GM12873 (cell line): ENCODE data around the gene PLEKHO1.

Source experiments
- TF ChIP-seq, protein P1 (sequence below): IDR thresholded peaks from 2 replicates; pipeline ENCODE4 v1.5.1; 2012; ENCODE audit warnings: low read depth, mild to moderate bottlenecking, moderate library complexity, low read length, control low read depth; ENCODE audit not compliant: insufficient read depth; ENCODE audit errors: missing control alignments

PLEKHO1 gene, protein sequence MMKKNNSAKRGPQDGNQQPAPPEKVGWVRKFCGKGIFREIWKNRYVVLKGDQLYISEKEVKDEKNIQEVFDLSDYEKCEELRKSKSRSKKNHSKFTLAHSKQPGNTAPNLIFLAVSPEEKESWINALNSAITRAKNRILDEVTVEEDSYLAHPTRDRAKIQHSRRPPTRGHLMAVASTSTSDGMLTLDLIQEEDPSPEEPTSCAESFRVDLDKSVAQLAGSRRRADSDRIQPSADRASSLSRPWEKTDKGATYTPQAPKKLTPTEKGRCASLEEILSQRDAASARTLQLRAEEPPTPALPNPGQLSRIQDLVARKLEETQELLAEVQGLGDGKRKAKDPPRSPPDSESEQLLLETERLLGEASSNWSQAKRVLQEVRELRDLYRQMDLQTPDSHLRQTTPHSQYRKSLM

DNA sequence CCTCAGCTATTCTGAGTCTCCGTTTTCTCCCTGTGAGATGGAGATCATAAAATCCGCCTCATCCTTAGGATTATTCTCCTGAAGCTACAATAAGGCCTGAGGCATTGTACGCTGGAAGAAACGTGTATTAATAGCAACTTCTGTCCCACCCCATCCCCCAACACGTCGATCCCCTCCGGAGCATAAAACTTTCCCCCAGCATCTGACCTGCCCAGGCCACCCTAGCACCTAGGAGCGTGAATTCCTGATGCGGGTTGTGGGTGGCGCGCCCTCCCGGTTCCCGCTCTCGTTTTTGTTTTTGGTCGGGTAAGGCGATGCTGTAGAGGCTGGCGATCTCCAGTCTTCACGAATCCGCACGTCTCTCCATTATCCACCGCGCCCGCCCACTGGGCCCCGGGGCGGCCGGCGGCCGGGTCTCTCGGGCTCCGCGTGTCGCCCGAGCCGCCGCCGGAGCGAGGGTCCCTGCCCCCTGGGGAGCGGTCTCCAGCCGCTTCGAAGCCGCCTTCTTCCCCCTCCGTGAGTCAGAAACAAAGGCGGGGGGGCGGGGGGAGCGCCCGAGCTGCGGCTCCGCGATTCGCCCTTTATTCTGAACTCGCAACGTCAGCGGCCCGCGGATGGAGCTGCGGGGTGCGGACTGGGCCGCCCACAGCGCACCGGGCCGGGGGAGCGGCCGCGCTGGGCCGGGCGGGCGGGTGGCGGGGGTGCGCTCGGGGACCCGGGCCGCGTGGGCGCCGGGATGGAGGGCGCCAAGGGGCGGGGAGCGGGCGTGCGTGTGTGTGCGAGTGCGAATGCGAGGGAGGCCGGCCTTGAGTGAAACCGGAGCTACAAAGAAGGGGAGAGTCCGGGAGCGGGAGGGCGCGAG is at the start of gene PLEKHO1:
PLEKHO1 (plus strand) TSS at position 646 of the 862 bp plus-strand sequence. CDS start 342 bp downstream, outside the sequence.
- TF ChIP-seq, protein P1, sequence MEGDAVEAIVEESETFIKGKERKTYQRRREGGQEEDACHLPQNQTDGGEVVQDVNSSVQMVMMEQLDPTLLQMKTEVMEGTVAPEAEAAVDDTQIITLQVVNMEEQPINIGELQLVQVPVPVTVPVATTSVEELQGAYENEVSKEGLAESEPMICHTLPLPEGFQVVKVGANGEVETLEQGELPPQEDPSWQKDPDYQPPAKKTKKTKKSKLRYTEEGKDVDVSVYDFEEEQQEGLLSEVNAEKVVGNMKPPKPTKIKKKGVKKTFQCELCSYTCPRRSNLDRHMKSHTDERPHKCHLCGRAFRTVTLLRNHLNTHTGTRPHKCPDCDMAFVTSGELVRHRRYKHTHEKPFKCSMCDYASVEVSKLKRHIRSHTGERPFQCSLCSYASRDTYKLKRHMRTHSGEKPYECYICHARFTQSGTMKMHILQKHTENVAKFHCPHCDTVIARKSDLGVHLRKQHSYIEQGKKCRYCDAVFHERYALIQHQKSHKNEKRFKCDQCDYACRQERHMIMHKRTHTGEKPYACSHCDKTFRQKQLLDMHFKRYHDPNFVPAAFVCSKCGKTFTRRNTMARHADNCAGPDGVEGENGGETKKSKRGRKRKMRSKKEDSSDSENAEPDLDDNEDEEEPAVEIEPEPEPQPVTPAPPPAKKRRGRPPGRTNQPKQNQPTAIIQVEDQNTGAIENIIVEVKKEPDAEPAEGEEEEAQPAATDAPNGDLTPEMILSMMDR, result no peak

DNA sequence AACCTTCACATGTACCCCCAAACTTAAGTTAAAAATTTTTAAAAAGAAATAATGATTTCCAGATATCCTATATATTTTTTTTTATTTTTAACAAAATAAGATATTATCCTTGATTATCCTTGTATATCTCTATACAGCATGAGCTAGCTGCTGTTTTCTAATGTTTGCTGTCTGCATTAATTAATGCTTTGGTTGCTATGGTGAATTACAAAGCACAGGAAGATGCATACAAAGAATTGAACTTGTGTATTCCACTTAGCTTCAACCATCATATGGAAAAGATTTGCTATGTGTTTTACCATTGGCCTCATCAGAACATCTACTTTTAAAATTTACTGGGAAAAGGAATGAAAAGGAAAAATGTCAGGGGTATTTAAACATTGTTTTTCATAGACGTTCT is 46.7 kb upstream of the PLEKHO1 start:
- TF ChIP-seq, protein P1, result no peak

DNA sequence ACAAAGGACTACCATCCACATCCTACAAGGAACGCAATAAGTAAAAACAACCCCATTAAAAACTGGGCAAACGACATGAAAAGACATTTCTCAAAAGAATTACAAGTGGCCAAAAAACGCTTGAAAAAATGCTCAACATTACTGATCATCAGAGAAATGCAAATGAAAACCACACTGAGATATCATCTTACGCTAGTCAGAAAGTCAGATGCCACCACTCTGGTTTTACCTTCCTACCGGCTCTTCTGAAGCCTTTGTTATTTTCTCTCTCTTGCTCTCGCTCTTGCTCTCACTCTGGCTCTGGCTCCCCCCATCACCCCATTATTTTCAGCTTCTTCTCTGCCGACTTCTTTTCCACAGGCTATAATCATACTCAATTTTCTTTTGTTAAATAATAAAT is 43.4 kb upstream of the PLEKHO1 start:
- TF ChIP-seq, protein P1, result no peak

DNA sequence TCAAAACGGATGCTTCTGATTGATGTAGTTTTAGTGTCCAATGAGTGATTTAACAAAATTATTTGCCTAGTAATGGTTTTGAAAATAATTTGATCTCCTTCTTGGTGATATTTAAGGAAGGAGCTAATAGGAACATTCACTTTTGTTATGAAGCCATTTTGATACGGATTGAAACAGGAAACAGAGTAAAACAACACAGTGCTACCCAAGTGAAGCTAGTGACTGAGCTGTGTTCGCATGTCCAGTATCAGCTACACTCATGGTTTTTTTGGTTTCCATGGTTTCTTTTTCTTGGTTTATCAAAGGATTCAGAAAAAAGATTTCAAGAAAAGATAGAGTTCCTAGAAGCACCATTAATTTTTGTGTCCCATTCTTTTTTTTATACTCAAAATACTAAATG is 40.1 kb upstream of the PLEKHO1 start:
- TF ChIP-seq, protein P1, result no peak

DNA sequence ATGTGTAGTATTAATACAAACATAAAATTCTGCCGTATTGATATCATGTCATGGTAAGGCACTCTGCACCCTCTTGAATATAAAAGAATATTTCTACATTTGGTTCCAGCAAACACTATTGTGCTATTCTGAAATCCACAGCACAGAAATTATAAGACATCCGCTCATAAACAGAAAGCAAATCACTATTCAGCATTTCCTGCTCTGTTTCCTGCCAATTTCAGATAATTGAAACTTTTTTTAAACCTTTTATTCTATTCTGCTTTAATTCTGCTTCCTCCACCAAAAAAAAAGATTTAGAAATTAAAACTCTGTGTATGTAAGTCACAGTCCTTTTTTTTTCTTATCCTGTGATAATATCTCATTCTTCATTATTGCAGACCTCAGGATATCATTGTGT is 39.6 kb upstream of the PLEKHO1 start:
- TF ChIP-seq, protein P1, result no peak

DNA sequence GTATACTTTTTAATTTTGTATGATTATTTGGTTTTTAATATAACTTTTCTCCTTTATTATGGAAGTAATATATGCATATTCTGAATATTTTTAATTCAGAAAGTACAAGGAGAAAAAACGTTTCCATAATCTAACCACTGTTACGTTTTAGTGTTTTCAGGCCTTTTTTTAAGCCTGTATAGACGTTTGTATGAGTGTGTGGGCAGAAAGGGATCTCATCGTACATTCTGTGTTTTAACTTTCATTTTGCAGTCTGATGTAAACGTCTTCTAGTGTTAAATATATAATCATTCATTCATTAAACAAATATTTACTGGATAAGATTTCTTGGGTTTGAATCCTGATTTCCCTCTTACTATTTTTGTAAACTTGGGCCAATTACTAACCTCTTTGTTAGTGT is 38.0 kb upstream of the PLEKHO1 start:
- TF ChIP-seq, protein P1, result no peak

DNA sequence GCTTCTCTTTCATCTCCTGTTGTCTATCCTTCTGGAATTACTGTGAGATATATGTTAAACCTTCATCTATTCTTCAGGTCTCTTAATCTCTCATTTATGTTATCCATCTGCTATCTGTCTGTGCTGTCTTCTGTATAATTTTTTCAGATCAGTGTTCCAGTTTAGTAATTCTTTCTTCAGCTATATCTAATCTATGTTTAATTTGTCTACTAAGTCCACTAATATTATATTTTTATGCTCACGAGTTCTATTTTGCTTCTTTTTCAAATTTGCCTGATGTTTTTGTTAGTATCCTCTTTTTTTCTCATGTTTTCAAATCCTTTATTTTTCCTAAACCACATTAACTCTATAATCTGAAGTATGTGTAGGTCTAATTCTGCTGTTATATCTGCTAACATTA is 34.6 kb upstream of the PLEKHO1 start:
- TF ChIP-seq, protein P1, result no peak
